ENCODE results near the gene TUSC2. TPM values are rescaled to one million over a fixed set of nuclear protein-coding genes. Genes with fewer than 3 reads are reported as not detected.

Gene TUSC2
- total and polyA plus RNA-seq, 2 of the 13 experiments (the other 11 are each of a cell fraction or from before 2014, with no cell fraction given), result 36.7 to 39.1 TPM

- TF ChIP-seq REST (IDR thresholded peaks at IDR 0.05; ENCODE audit: borderline replicate concordance in 1 of 2, low read depth in 1 of 2, low read length in 2 of 2) (no peak), REL (CRISPR knock-in tag; conservative IDR thresholded peaks at IDR 0.05) (no peak), NR1H2 (CRISPR knock-in tag; IDR thresholded peaks at IDR 0.05; ENCODE audit: borderline replicate concordance, low read depth) (0 out of 2 replicates have a peak, but pooled peaks have one; percentile 30), MXD3 (CRISPR knock-in tag; IDR thresholded peaks at IDR 0.05) (peak; percentile 59; the same call in 1 of the 2 replicates), ZMYM3 (CRISPR knock-in tag; IDR thresholded peaks at IDR 0.05) (no peak), KLF12 (CRISPR knock-in tag; IDR thresholded peaks at IDR 0.05; ENCODE audit: borderline replicate concordance) (peak; percentile 40; the same call in 1 of the 2 replicates), HOXA5 (CRISPR knock-in tag; IDR thresholded peaks at IDR 0.05) (0 out of 2 replicates have a peak, but pooled peaks have one; percentile 7), ZNF607 (CRISPR knock-in tag; IDR thresholded peaks at IDR 0.05; ENCODE audit: borderline replicate concordance) (no peak), SMARCE1 (IDR thresholded peaks at IDR 0.05; ENCODE audit: borderline replicate concordance) (no peak), HNRNPLL (IDR thresholded peaks at IDR 0.05; ENCODE audit: low read depth, low read length, poor library complexity, severe bottlenecking) (peak; percentile 4), CEBPB (IDR thresholded peaks at IDR 0.05; ENCODE audit: borderline replicate concordance, low read depth, low read length) (no peak), YEATS4 (CRISPR knock-in tag; IDR thresholded peaks at IDR 0.05; ENCODE audit: borderline replicate concordance) (no peak; the same call in 1 of the 2 replicates), KDM2A (CRISPR knock-in tag; IDR thresholded peaks at IDR 0.05; ENCODE audit: borderline replicate concordance, low read depth) (no peak; the same call in 1 of the 2 replicates), KLF16 (CRISPR knock-in tag; IDR thresholded peaks at IDR 0.05) (0 out of 4 replicates have a peak, but pooled peaks of 1 of the 2 experiments have one; percentile 33), ARNTL (CRISPR knock-in tag; IDR thresholded peaks at IDR 0.05) (peak; percentile 51), ZSCAN25 (CRISPR knock-in tag; IDR thresholded peaks at IDR 0.05) (peak; percentile 58; the same call in 1 of the 2 replicates), ZFYVE20 (CRISPR knock-in tag; IDR thresholded peaks at IDR 0.05; ENCODE audit: borderline replicate concordance, low read depth) (no peak), MTERF4 (CRISPR knock-in tag; IDR thresholded peaks at IDR 0.05) (no peak), SRSF9 (IDR thresholded peaks at IDR 0.05; ENCODE audit: borderline replicate concordance, insufficient read depth, low read depth, low read length, poor library complexity, severe bottlenecking) (no peak), SALL1 (CRISPR knock-in tag; IDR thresholded peaks at IDR 0.05) (0 out of 2 replicates have a peak, but pooled peaks have one; percentile 24)
- TF ChIP-seq, protein P1, sequence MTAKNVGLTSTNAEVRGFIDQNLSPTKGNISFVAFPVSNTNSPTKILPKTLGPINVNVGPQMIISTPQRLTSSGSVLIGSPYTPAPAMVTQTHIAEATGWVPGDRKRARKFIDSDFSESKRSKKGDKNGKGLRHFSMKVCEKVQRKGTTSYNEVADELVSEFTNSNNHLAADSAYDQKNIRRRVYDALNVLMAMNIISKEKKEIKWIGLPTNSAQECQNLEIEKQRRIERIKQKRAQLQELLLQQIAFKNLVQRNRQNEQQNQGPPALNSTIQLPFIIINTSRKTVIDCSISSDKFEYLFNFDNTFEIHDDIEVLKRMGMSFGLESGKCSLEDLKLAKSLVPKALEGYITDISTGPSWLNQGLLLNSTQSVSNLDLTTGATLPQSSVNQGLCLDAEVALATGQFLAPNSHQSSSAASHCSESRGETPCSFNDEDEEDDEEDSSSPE (CRISPR knock-in tag; IDR thresholded peaks at IDR 0.05), result peak; percentile 32; the same call in 1 of the 2 replicates
- TF ChIP-seq, protein P2, sequence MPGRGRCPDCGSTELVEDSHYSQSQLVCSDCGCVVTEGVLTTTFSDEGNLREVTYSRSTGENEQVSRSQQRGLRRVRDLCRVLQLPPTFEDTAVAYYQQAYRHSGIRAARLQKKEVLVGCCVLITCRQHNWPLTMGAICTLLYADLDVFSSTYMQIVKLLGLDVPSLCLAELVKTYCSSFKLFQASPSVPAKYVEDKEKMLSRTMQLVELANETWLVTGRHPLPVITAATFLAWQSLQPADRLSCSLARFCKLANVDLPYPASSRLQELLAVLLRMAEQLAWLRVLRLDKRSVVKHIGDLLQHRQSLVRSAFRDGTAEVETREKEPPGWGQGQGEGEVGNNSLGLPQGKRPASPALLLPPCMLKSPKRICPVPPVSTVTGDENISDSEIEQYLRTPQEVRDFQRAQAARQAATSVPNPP (CRISPR knock-in tag; IDR thresholded peaks at IDR 0.05), result no peak; the same call in 1 of the 2 replicates
These were observed 7.1 kb downstream of the TUSC2 start (continued) for GRCh38 chr3:50320853-50321335.

Data from HepG2 (cell line).